Activated naive CD4-positive, alpha-beta T cell treated with anti-CD3 and anti-CD28 coated beads, Interleukin-2, amount 10 ng/mL, durations not matched to agents 7 days and 5 days (primary cell): ENCODE results near the gene CHD5.
"Not testable (repeated sequence)": the region's sequence is repeated elsewhere in the genome, so short reads cannot be mapped to it uniquely, and the experiment has no call there.

Source experiments
- CTCF ChIA-PET: fragments of 350-600 bp; sonication (Branson Sonifier 250); formaldehyde crosslinking; loops from one replicate; lab custom pipeline; 2021; ENCODE audit warnings: antibody characterized with exemption; lab: Charles Lee
- DNase-seq: peaks from one replicate; pipeline ENCODE4 v3.0.0-alpha.2; 2020
- H3K27ac Mint-ChIP-seq: one replicate; pipeline ENCODE4 v1.8.0; 2021; ENCODE audit warnings: mild to moderate bottlenecking, moderate library complexity, mixed read lengths
- H3K27me3 Mint-ChIP-seq: one replicate; pipeline ENCODE4 v1.8.0; 2021; ENCODE audit warnings: mild to moderate bottlenecking, mixed read lengths
- H3K36me3 Mint-ChIP-seq: one replicate; pipeline ENCODE4 v1.8.0; 2021; ENCODE audit warnings: mixed read lengths
- H3K4me1 Mint-ChIP-seq: one replicate; pipeline ENCODE4 v1.8.0; 2021; ENCODE audit warnings: mixed read lengths
- H3K4me3 Mint-ChIP-seq: one replicate; pipeline ENCODE4 v1.8.0; 2021; ENCODE audit warnings: mild to moderate bottlenecking, moderate library complexity, mixed read lengths
- H3K9me3 Mint-ChIP-seq: one replicate; pipeline ENCODE4 v1.8.0; 2021; ENCODE audit warnings: mixed read lengths

Gene CHD5

GRCh38 chr1:6081901-6082300, 98.2 kb downstream of the CHD5 start:
- DNase-seq, result no peak
- Mint-ChIP-seq H3K27ac (peak overlapping the region; percentile 28), H3K9me3 (no peaks in the 10 kb centered on the region), H3K36me3 (peaks cover 53% of the 10 kb centered on the region), H3K4me1 (no peaks in the 10 kb centered on the region), H3K4me3 (no peak overlapping the region), H3K27me3 (no peaks in the 10 kb centered on the region)
- CTCF ChIA-PET, result no interaction called here

DNA sequence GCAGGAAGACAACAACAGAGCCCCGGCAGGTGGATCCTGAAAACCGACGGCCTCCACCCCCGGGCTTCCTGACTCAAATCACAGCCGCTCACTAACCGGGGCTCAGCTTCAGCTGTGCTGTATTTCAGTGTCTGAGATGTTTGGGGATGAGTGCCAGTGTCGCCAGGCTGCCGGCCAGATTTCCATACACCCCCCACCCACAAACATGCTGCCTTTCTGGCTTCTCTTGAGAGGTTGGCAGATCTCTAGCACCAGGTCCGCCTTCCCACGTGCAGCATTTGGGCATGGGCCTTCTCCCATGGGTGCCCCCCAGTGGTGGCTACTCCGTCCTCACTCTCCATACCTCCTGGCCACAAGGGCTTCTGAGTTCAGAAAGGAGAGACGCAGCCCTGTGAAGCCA, 99.7 kb downstream of the CHD5 start:
- DNase-seq, result no peak
- no peaks in the 10 kb centered on the region for H3K9me3 Mint-ChIP-seq
- no peaks in the 10 kb centered on the region for H3K27me3 Mint-ChIP-seq
- CTCF ChIA-PET, result no interaction called here
- no peak overlapping the region for H3K27ac Mint-ChIP-seq
- no peak overlapping the region for H3K4me3 Mint-ChIP-seq
- no peaks in the 10 kb centered on the region for H3K4me1 Mint-ChIP-seq
- H3K36me3 Mint-ChIP-seq, result peaks cover 60% of the 10 kb centered on the region

- no peaks in the 10 kb centered on the region for H3K27me3 Mint-ChIP-seq
- H3K27ac Mint-ChIP-seq, result no peak overlapping the region
- CTCF ChIA-PET, result no interaction called here
- no peak for DNase-seq
- no peak overlapping the region for H3K4me3 Mint-ChIP-seq
- H3K9me3 Mint-ChIP-seq, result no peaks in the 10 kb centered on the region
- H3K4me1 Mint-ChIP-seq, result no peaks in the 10 kb centered on the region
- H3K36me3 Mint-ChIP-seq, result peaks cover 52% of the 10 kb centered on the region
These were observed 102.2 kb downstream of the CHD5 start for GRCh38 chr1:6077919-6078318.

DNA sequence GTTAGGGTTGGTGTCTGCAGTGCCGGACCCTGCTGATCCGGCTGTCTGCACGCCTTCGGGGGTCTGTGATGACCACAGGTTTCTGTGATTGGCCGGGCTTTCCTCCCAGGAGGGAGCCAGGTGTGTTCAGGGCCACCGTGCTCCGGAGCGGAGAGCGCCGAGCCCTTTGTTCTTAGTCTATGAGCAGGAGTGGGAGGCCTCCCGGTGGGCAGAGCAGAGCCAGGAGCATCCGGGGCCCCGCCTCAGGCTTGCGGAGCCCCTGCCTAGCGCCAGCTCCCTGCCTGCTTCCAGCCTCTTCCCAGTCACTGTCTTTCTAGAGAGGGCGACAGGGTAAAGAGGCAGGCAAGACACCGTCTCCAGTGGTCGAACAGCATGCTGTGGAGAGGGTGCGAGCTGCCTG, 102.6 kb downstream of the CHD5 start:
- Mint-ChIP-seq H3K4me1 (no peaks in the 10 kb centered on the region), H3K27ac (no peak overlapping the region), H3K36me3 (peaks cover 52% of the 10 kb centered on the region), H3K4me3 (no peak overlapping the region), H3K9me3 (no peaks in the 10 kb centered on the region), H3K27me3 (no peaks in the 10 kb centered on the region)
- DNase-seq, result no peak
- CTCF ChIA-PET, result no interaction called here

- DNase-seq, H3K27me3 Mint-ChIP-seq, H3K27ac Mint-ChIP-seq, H3K9me3 Mint-ChIP-seq, CTCF ChIA-PET, H3K4me1 Mint-ChIP-seq, H3K4me3 Mint-ChIP-seq: not testable (repeated sequence)
- peaks cover 48% of the 10 kb centered on the region for H3K36me3 Mint-ChIP-seq
These were observed 103.1 kb downstream of the CHD5 start for GRCh38 chr1:6077061-6077460.

GRCh38 chr1:6075748-6076147, 104.4 kb downstream of the CHD5 start:
- CTCF ChIA-PET, result no interaction called here
- H3K27me3 Mint-ChIP-seq, result no peaks in the 10 kb centered on the region
- H3K4me3 Mint-ChIP-seq, result no peak overlapping the region
- H3K36me3 Mint-ChIP-seq, result peaks cover 46% of the 10 kb centered on the region
- DNase-seq, result no peak
- no peaks in the 10 kb centered on the region for H3K4me1 Mint-ChIP-seq
- H3K27ac Mint-ChIP-seq, result peak overlapping the region; percentile 64
- H3K9me3 Mint-ChIP-seq, result no peaks in the 10 kb centered on the region

- CTCF ChIA-PET, result interaction anchor here (0.8 to 1.1 kb wide), 3 partner anchors 9 to 480 kb away, joined by 3 read pairs; partner anchors contain the start of gene NOL9
- H3K36me3 Mint-ChIP-seq, result peaks cover 38% of the 10 kb centered on the region
- H3K27me3 Mint-ChIP-seq, result no peaks in the 10 kb centered on the region
These were observed 105.8 kb downstream of the CHD5 start for GRCh38 chr1:6074192-6074901.

DNA sequence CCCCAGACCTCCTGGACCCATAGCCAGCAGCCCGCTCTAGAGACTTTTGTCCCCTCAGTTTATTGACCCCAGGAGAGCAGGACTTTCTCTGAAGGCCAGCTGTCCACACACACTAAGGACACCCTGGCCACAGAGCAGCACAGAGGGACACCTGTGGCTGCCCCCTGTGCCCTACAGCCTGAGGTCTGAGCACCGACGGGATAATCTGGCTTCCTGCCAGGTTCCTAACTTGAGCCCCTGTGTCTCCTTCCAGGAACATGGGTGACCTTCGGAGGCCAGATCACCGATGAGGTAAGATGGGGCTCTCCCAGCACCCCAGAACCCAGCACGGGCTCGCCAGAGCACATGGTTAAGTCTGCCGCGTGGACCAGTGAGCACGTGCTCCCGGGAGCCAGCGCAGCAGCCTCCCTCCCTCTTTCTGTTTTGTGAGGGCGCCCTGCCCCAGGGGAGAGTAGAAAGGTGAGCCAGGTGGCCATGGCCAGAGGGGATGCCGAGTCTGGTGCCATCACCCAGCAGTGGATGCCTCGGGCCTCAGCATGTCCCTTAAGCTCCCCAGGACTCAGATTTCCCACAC, 106.6 kb downstream of the CHD5 start:
- Mint-ChIP-seq H3K9me3 (no peaks in the 10 kb centered on the region), H3K36me3 (peaks cover 36% of the 10 kb centered on the region), H3K4me3 (no peak overlapping the region), H3K4me1 (no peaks in the 10 kb centered on the region), H3K27ac (peak overlapping the region; percentile 24), H3K27me3 (no peaks in the 10 kb centered on the region)
- no peak for DNase-seq
- CTCF ChIA-PET, result interaction anchor here (1.0 kb wide), 1 partner anchor 10 kb away, joined by 3 read pairs; no protein-coding TSS in a partner anchor

More at GRCh38 chr1:6074192-6074901, 105.8 kb downstream of the CHD5 start:
- no peak overlapping the region for H3K4me3 Mint-ChIP-seq
- no peak overlapping the region for H3K27ac Mint-ChIP-seq
- no peaks in the 10 kb centered on the region for H3K4me1 Mint-ChIP-seq
- H3K9me3 Mint-ChIP-seq, result no peaks in the 10 kb centered on the region
- DNase-seq, result no peak

- H3K36me3 Mint-ChIP-seq, result peaks cover 31% of the 10 kb centered on the region
- H3K9me3 Mint-ChIP-seq, result no peaks in the 10 kb centered on the region
- no peak overlapping the region for H3K4me3 Mint-ChIP-seq
- CTCF ChIA-PET, result no interaction called here
- no peaks in the 10 kb centered on the region for H3K4me1 Mint-ChIP-seq
- no peaks in the 10 kb centered on the region for H3K27me3 Mint-ChIP-seq
- no peak overlapping the region for H3K27ac Mint-ChIP-seq
- no peak for DNase-seq
These were observed 107.2 kb downstream of the CHD5 start for GRCh38 chr1:6072774-6073479.

- H3K9me3 Mint-ChIP-seq, result no peaks in the 10 kb centered on the region
- peaks cover 28% of the 10 kb centered on the region for H3K36me3 Mint-ChIP-seq
- no peak overlapping the region for H3K27ac Mint-ChIP-seq
- CTCF ChIA-PET, result no interaction called here
- no peak for DNase-seq
- H3K27me3 Mint-ChIP-seq, result no peaks in the 10 kb centered on the region
- no peak overlapping the region for H3K4me3 Mint-ChIP-seq
- no peaks in the 10 kb centered on the region for H3K4me1 Mint-ChIP-seq
These were observed 108.9 kb downstream of the CHD5 start for GRCh38 chr1:6071219-6071618.

GRCh38 chr1:6070450-6070974, 109.6 kb downstream of the CHD5 start:
- no peak overlapping the region for H3K27ac Mint-ChIP-seq
- peaks cover 22% of the 10 kb centered on the region for H3K36me3 Mint-ChIP-seq
- H3K4me3 Mint-ChIP-seq, result no peak overlapping the region
- no peaks in the 10 kb centered on the region for H3K4me1 Mint-ChIP-seq
- H3K9me3 Mint-ChIP-seq, result no peaks in the 10 kb centered on the region
- DNase-seq, result no peak
- CTCF ChIA-PET, result no interaction called here
- no peaks in the 10 kb centered on the region for H3K27me3 Mint-ChIP-seq

DNA sequence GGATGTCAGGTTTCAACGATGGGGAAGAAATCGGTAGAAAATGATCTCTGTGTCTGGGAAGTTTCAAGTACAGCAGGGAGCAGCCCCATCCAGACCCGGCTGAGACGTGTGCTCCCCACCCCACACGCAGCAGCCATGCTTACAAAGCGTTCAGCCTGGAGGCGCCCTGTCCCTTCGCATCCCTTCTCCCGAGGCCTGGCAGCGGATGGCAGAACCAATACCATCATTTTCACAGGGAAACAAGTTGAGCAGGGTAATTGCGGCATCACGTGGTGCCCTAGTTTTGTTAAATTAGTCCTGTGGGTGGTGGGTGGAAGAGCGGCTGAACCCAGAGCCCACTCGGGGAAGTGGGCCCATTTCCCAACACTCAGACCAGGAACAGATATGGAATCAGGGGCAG, 110.5 kb downstream of the CHD5 start:
- peaks cover 15% of the 10 kb centered on the region for H3K36me3 Mint-ChIP-seq
- H3K27ac Mint-ChIP-seq, result peak overlapping the region; percentile 19
- H3K27me3 Mint-ChIP-seq, result no peaks in the 10 kb centered on the region
- no peaks in the 10 kb centered on the region for H3K4me1 Mint-ChIP-seq
- no peaks in the 10 kb centered on the region for H3K9me3 Mint-ChIP-seq
- CTCF ChIA-PET, result no interaction called here
- H3K4me3 Mint-ChIP-seq, result no peak overlapping the region
- no peak for DNase-seq

DNA sequence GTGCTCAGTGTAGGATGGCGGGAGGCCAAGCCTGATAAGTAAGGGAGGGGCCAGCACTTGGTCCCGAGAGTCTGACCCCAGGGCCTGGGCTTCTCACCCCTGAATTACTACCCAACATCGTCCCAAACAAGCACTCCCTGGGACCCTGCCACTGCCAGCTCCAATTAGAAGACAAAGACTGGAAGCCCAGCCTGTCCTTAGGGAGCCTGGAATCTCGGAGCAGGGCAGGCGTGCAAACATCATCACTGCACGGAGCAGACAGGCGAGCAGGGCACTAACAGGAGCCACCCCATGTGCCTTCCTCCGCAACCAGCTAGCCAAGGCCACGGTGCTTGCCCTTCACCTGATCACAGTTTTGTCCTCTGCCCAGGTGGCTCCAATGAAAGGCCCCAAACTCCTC, 111.2 kb downstream of the CHD5 start:
- Mint-ChIP-seq H3K4me3 (no peak overlapping the region), H3K36me3 (peaks cover 14% of the 10 kb centered on the region), H3K9me3 (no peaks in the 10 kb centered on the region), H3K4me1 (no peaks in the 10 kb centered on the region), H3K27me3 (no peaks in the 10 kb centered on the region), H3K27ac (peak overlapping the region; percentile 19)
- CTCF ChIA-PET, result no interaction called here
- no peak for DNase-seq

GRCh38 chr1:6068073-6068472, 112.0 kb downstream of the CHD5 start:
- Mint-ChIP-seq H3K4me3 (no peak overlapping the region), H3K9me3 (no peaks in the 10 kb centered on the region), H3K36me3 (peaks cover 14% of the 10 kb centered on the region), H3K27me3 (no peaks in the 10 kb centered on the region), H3K27ac (no peak overlapping the region), H3K4me1 (no peaks in the 10 kb centered on the region)
- DNase-seq, result no peak
- CTCF ChIA-PET, result interaction anchor here (1.4 kb wide), 1 partner anchor 15 kb away, joined by 3 read pairs; no protein-coding TSS in a partner anchor
